IMR-90 (cell line): ENCODE data around the gene CUL3.

Experiments used
- CTCF ChIP-seq: conservative IDR thresholded peaks from 2 replicates; pipeline ENCODE4 v1.5.1; 2012; ENCODE audit warnings: mild to moderate bottlenecking, low read depth, low read length, improper control_type of control experiment
- FOS ChIP-seq: fragments of 150-350 bp; IDR thresholded peaks from 2 replicates; pipeline ENCODE4 v1.6.1; 2016; ENCODE audit warnings: low read depth, low read length
- RAD21 ChIP-seq: IDR thresholded peaks from 2 replicates; pipeline ENCODE4 v1.6.1; 2012; ENCODE audit warnings: low read length, improper control_type of control experiment
- RCOR1 ChIP-seq: IDR thresholded peaks from 2 replicates; pipeline ENCODE4 v1.6.1; 2012; ENCODE audit warnings: mild to moderate bottlenecking, low read length, improper control_type of control experiment; ENCODE audit not compliant: insufficient replicate concordance
- SMC3 ChIP-seq: fragments of 150-350 bp; IDR thresholded peaks from 2 replicates; pipeline ENCODE4 v1.6.1; 2016; ENCODE audit warnings: low read depth, mild to moderate bottlenecking, antibody characterized with exemption, low read length, moderate library complexity

- TF ChIP-seq CTCF (no peak), SMC3 (no peak), FOS (no peak), RCOR1 (no peak), RAD21 (no peak)
Observed at GRCh38 chr2:224563537-224563936, 21.6 kb downstream of the CUL3 start.
